ENCODE data around the gene FHOD1. TPM values are rescaled to one million over a fixed set of nuclear protein-coding genes. Genes with fewer than 3 reads are reported as not detected.

Gene FHOD1
- total RNA-seq, 1 experiment from 2014 or later, result 58.2 TPM

DNA sequence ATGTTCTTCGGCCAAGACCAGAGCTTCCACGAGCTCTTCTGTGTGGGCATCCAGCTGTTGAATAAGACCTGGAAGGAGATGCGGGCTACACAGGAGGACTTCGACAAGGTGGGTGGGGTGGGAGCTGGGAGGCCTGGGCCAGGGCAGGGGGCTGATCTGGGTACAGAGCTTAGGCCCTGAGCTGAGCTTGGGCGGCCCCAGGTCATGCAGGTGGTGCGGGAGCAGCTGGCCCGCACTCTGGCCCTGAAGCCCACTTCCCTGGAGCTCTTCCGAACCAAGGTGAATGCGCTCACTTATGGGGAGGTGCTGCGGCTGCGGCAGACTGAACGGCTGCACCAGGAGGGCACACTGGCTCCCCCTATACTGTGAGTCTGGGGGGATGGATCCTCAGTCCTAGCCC lies 44.9 kb downstream of the FHOD1 start:
- H2AFZ ChIP-seq, result no peak overlapping the region
- intact Hi-C loops (cut with micrococcal nuclease; ENCODE audit: unreplicated experiment), result no loop called here
- 0 out of 2 replicates have a peak, but pooled peaks cover 3% of the 10 kb centered on the region for H3K36me3 ChIP-seq (ENCODE audit: low read depth)
- no peaks in the 10 kb centered on the region for H3K27me3 ChIP-seq (ENCODE audit: insufficient read depth, low read depth)
- ChIA-PET POLR2A (ENCODE audit: unreplicated experiment) (interaction anchor here (0.5 to 0.6 kb wide), 2 partner anchors 39 to 63 kb away, joined by 4 to 5 read pairs; no protein-coding TSS in a partner anchor), CTCF (interaction anchor here (0.7 kb wide), 1 partner anchor 44 kb away, joined by 6 read pairs; no protein-coding TSS in a partner anchor)
- H4K20me1 ChIP-seq (ENCODE audit: insufficient read depth), result peaks cover 11% of the 10 kb centered on the region; the same call in 1 of the 2 replicates
- no peak for DNase-seq
- H3K9me3 ChIP-seq (ENCODE audit: insufficient read depth, low read depth), result no peaks in the 10 kb centered on the region
- no peak for TF ChIP-seq EZH2 (IDR thresholded peaks at IDR 0.05; ENCODE audit: low read depth)
- TF ChIP-seq, protein P1, sequence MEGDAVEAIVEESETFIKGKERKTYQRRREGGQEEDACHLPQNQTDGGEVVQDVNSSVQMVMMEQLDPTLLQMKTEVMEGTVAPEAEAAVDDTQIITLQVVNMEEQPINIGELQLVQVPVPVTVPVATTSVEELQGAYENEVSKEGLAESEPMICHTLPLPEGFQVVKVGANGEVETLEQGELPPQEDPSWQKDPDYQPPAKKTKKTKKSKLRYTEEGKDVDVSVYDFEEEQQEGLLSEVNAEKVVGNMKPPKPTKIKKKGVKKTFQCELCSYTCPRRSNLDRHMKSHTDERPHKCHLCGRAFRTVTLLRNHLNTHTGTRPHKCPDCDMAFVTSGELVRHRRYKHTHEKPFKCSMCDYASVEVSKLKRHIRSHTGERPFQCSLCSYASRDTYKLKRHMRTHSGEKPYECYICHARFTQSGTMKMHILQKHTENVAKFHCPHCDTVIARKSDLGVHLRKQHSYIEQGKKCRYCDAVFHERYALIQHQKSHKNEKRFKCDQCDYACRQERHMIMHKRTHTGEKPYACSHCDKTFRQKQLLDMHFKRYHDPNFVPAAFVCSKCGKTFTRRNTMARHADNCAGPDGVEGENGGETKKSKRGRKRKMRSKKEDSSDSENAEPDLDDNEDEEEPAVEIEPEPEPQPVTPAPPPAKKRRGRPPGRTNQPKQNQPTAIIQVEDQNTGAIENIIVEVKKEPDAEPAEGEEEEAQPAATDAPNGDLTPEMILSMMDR (conservative IDR thresholded peaks at IDR 0.05), result no peak
- no peaks in the 10 kb centered on the region for H3K9me2 ChIP-seq (ENCODE audit: insufficient read depth)
- no peak overlapping the region for H3K27ac ChIP-seq
- peaks cover 46% of the 10 kb centered on the region for H3F3A ChIP-seq (ENCODE audit: insufficient read depth, low read depth)
- H3K4me3 ChIP-seq, result no peak overlapping the region
- BruUV-seq (replicated peaks), result no TSS peak
- peaks cover 44% of the 10 kb centered on the region for H3K4me1 ChIP-seq (replicated peaks; ENCODE audit: insufficient read depth)
- H3K79me2 ChIP-seq (ENCODE audit: low read depth), result peaks cover 16% of the 10 kb centered on the region
- no peak overlapping the region for H3K4me2 ChIP-seq

DNA sequence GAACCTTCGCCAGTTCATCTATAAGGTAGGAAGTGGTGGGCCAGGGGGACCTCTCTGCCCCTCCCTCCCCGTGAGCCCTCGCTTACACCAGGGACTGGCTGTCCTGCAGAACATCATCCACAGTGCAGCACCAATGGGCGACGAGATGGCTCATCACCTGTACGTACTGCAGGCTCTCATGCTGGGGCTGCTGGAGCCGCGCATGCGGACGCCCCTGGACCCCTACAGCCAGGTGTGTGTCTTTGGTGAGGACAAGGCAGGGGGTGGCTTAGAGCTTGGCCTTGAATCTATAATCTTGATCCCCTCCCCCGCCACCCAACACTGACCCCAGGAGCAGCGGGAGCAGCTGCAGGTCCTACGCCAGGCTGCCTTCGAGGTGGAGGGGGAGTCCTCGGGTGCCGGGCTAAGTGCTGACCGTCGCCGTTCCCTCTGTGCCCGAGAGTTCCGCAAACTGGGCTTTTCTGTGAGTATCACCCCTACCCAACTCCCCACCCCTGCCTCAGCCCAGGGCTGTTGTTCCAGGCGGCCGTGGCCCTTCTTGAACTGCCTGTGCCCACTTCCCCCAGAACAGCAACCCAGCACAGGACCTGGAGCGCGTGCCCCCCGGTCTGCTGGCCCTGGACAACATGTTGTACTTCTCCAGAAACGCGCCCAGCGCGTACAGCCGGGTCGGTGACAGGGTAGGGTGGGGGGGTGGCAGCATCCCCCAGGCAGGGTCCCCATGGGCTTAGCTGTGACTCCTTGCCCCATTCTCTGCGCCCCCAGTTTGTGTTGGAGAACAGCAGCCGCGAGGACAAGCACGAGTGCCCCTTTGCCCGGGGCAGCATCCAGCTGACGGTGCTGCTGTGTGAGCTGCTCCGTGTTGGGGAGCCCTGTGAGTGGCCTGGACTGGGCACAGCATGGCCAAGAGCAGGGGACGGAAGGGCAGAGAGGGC lies 45.6 kb downstream of the FHOD1 start:
- Histone ChIP-seq H3K9me2 (ENCODE audit: insufficient read depth) (no peaks in the 10 kb centered on the region), H4K20me1 (ENCODE audit: insufficient read depth) (peaks cover 11% of the 10 kb centered on the region; the same call in 1 of the 2 replicates), H3K9me3 (ENCODE audit: insufficient read depth, low read depth) (no peaks in the 10 kb centered on the region), H3K4me2 (no peak overlapping the region), H2AFZ (no peak overlapping the region), H3K27ac (no peak overlapping the region), H3K4me1 (replicated peaks; ENCODE audit: insufficient read depth) (peaks cover 44% of the 10 kb centered on the region), H3K36me3 (ENCODE audit: low read depth) (0 out of 2 replicates have a peak, but pooled peaks cover 4% of the 10 kb centered on the region), H3K4me3 (no peak overlapping the region), H3F3A (ENCODE audit: insufficient read depth, low read depth) (peaks cover 46% of the 10 kb centered on the region), H3K79me2 (ENCODE audit: low read depth) (peaks cover 16% of the 10 kb centered on the region), H3K27me3 (ENCODE audit: insufficient read depth, low read depth) (no peaks in the 10 kb centered on the region)
- ChIA-PET CTCF (interaction anchor here (0.7 kb wide), 3 partner anchors 9 to 45 kb away, joined by 3 to 8 read pairs (median 6); no protein-coding TSS in a partner anchor), POLR2A (ENCODE audit: unreplicated experiment) (interaction anchor here (0.6 to 0.7 kb wide), 2 partner anchors 64 to 191 kb away, joined by 4 to 5 read pairs; partner anchors contain the start of gene TPPP3)
- TF ChIP-seq, protein P1 (conservative IDR thresholded peaks at IDR 0.05), result no peak
- TF ChIP-seq EZH2 (IDR thresholded peaks at IDR 0.05; ENCODE audit: low read depth), result no peak
- intact Hi-C loops (cut with micrococcal nuclease; ENCODE audit: unreplicated experiment), result no loop called here
- DNase-seq, result no peak
- BruUV-seq (replicated peaks), result no TSS peak

DNA sequence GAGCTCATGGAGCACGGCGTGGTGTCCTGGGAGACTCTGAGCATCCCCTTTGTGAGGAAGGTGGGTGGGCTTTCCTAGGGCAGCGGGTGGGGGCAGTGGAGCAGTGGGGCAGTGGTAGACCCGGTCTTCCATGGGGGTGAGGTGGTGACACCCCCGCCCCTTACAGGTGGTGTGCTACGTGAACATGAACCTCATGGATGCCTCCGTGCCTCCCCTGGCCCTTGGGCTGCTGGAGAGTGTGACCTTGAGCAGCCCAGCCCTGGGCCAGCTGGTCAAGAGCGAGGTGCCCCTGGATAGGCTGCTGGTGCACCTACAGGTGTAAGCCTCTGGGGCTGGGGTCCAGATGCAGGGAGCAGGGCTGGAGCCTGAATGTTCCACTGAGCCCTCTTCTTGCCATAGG lies 46.8 kb downstream of the FHOD1 start:
- Histone ChIP-seq H3K79me2 (ENCODE audit: low read depth) (peaks cover 17% of the 10 kb centered on the region), H3K4me1 (replicated peaks; ENCODE audit: insufficient read depth) (peaks cover 39% of the 10 kb centered on the region), H3K9me2 (ENCODE audit: insufficient read depth) (no peaks in the 10 kb centered on the region), H3K4me2 (peak overlapping the region; percentile 95), H4K20me1 (ENCODE audit: insufficient read depth) (peaks cover 11% of the 10 kb centered on the region; the same call in 1 of the 2 replicates), H3K27ac (no peak overlapping the region), H3K36me3 (ENCODE audit: low read depth) (peaks cover 15% of the 10 kb centered on the region; the same call in 1 of the 2 replicates), H3K4me3 (peak overlapping the region; percentile 89), H2AFZ (no peak overlapping the region), H3F3A (ENCODE audit: insufficient read depth, low read depth) (peaks cover 46% of the 10 kb centered on the region), H3K27me3 (ENCODE audit: insufficient read depth, low read depth) (no peaks in the 10 kb centered on the region), H3K9me3 (ENCODE audit: insufficient read depth, low read depth) (no peaks in the 10 kb centered on the region)
- no TSS peak for BruUV-seq (replicated peaks)
- no peak for TF ChIP-seq EZH2 (IDR thresholded peaks at IDR 0.05; ENCODE audit: low read depth)
- TF ChIP-seq, protein P1 (conservative IDR thresholded peaks at IDR 0.05), result no peak
- intact Hi-C loops (cut with micrococcal nuclease; ENCODE audit: unreplicated experiment), result no loop called here
- POLR2A ChIA-PET (ENCODE audit: unreplicated experiment), result interaction anchor here (0.6 to 0.8 kb wide), 3 partner anchors 46 to 241 kb away, joined by 4 to 19 read pairs (median 11); partner anchors contain the start of gene TPPP3
- no peak for DNase-seq
- CTCF ChIA-PET, result interaction anchor here (0.6 kb wide), 1 partner anchor 47 kb away, joined by 3 read pairs; no protein-coding TSS in a partner anchor

Data from PC-9 (cell line).